Neural cell (in vitro differentiated cells): Measurements from ENCODE around the gene COL13A1. TPM values are rescaled to one million over a fixed set of nuclear protein-coding genes. Genes with fewer than 3 reads are reported as not detected.

Experiments used
- H2AFZ ChIP-seq: fragments of 200-600, 300-800 bp; sonication (generic), shearing (Covaris generic); 2 replicates; pipeline ENCODE4 v1.6.0; 2014; ENCODE audit warnings: low read depth, mild to moderate bottlenecking, antibody characterized with exemption, low read length, moderate library complexity
- H3F3A ChIP-seq: fragments of 200-600 bp; shearing (Covaris generic); 2 replicates; pipeline ENCODE4 v1.6.1; 2016; ENCODE audit warnings: mild to moderate bottlenecking, moderate library complexity, mixed read lengths, antibody characterized with exemption, low read length; ENCODE audit not compliant: insufficient read depth, poor library complexity, severe bottlenecking
- H3K27ac ChIP-seq: fragments of 200-600, 300-800 bp; sonication (generic), shearing (Covaris generic); 2 replicates; pipeline ENCODE4 v1.5.1; 2014; ENCODE audit warnings: mild to moderate bottlenecking, low read length, moderate library complexity
- H3K27me3 ChIP-seq: fragments of 300-800, 200-600 bp; sonication (generic), shearing (Covaris generic); 2 replicates; pipeline ENCODE4 v1.6.0; 2014; ENCODE audit warnings: mild to moderate bottlenecking, low read depth, low read length, moderate library complexity; ENCODE audit not compliant: insufficient read depth
- H3K36me3 ChIP-seq: fragments of 300-800, 200-600 bp; sonication (generic), shearing (Covaris generic); 2 replicates; pipeline ENCODE4 v1.5.1; 2014; ENCODE audit warnings: mild to moderate bottlenecking, antibody characterized with exemption, low read length, moderate library complexity; ENCODE audit not compliant: insufficient read depth
- H3K4me2 ChIP-seq: fragments of 300-800, 200-600 bp; sonication (generic), shearing (Covaris generic); 2 replicates; pipeline ENCODE4 v1.6.0; 2014; ENCODE audit warnings: mild to moderate bottlenecking, low read length
- H3K4me3 ChIP-seq: fragments of 300-800, 200-600 bp; sonication (generic), shearing (Covaris generic); 2 replicates; pipeline ENCODE4 v1.5.1; 2014; ENCODE audit warnings: mild to moderate bottlenecking, low read length, moderate library complexity
- H3K79me2 ChIP-seq: fragments of 200-600 bp; shearing (Covaris generic); replicated peaks from 2 replicates; pipeline ENCODE4 v1.6.0; 2014; ENCODE audit warnings: mild to moderate bottlenecking, low read length, moderate library complexity; ENCODE audit not compliant: insufficient read depth
- H3K9ac ChIP-seq: fragments of 300-800, 200-600 bp; sonication (generic), shearing (Covaris generic); 2 replicates; pipeline ENCODE4 v1.6.1; 2016; ENCODE audit warnings: mild to moderate bottlenecking, low read length, mixed read lengths
- H3K9me2 ChIP-seq: fragments of 200-600 bp; shearing (Covaris generic); 2 replicates; pipeline ENCODE4 v1.6.1; 2016; ENCODE audit warnings: mild to moderate bottlenecking, low read length, mixed read lengths; ENCODE audit not compliant: insufficient read depth
- H3K9me3 ChIP-seq: fragments of 200-600, 300-800 bp; sonication (generic), shearing (Covaris generic); 2 replicates; pipeline ENCODE4 v1.6.1; 2016; ENCODE audit warnings: mild to moderate bottlenecking, mixed run types, low read length, moderate library complexity, mixed read lengths
- H4K20me1 ChIP-seq: fragments of 200-600 bp; shearing (Covaris generic); 2 replicates; pipeline ENCODE4 v1.6.1; 2016; ENCODE audit warnings: mild to moderate bottlenecking, mixed run types; ENCODE audit not compliant: insufficient read depth
- EP300 ChIP-seq: fragments of 450-650 bp; conservative IDR thresholded peaks from 2 replicates; pipeline ENCODE4 v1.6.1; 2014; ENCODE audit warnings: antibody characterized with exemption, mild to moderate bottlenecking, moderate library complexity; ENCODE audit not compliant: poor library complexity, severe bottlenecking
- EZH2 ChIP-seq: fragments of 200-600, 300-800 bp; shearing (Covaris generic), sonication (generic); IDR thresholded peaks from 2 replicates; pipeline ENCODE4 v1.6.1; 2014; ENCODE audit warnings: antibody characterized with exemption, low read length, borderline replicate concordance, mild to moderate bottlenecking; ENCODE audit not compliant: insufficient read depth, poor library complexity, severe bottlenecking
- MXI1 ChIP-seq: fragments of 450-650 bp; conservative IDR thresholded peaks from 2 replicates; pipeline ENCODE4 v1.6.1; 2014; ENCODE audit warnings: antibody characterized with exemption, mild to moderate bottlenecking; ENCODE audit not compliant: poor library complexity, severe bottlenecking
- POLR2AphosphoS5 ChIP-seq: IDR thresholded peaks from 2 replicates; pipeline ENCODE4 v1.6.1; 2012
- RAD21 ChIP-seq: fragments of 450-650 bp; conservative IDR thresholded peaks from 2 replicates; pipeline ENCODE4 v1.6.1; 2014; ENCODE audit warnings: antibody characterized with exemption, mild to moderate bottlenecking, moderate library complexity
- SMC3 ChIP-seq: fragments of 450-650 bp; conservative IDR thresholded peaks from 2 replicates; pipeline ENCODE4 v1.6.1; 2014; ENCODE audit warnings: antibody characterized with exemption, mild to moderate bottlenecking, moderate library complexity; ENCODE audit not compliant: poor library complexity
- TAF1 ChIP-seq: IDR thresholded peaks from 2 replicates; pipeline ENCODE4 v1.6.1; 2012; ENCODE audit warnings: low read depth
- polyA plus RNA-seq: library from polyadenylated mRNA; depleted of rRNA; stranded (reverse); fragments of >200 nt; gene quantifications from 2 replicates; pipeline ENCODE4 v1.2.3, GENCODE V29; 2014
- TF ChIP-seq, protein P1 (sequence below): fragments of 450-650 bp; IDR thresholded peaks from 2 replicates; pipeline ENCODE4 v1.5.1; 2014; ENCODE audit warnings: antibody characterized with exemption, mild to moderate bottlenecking, moderate library complexity; ENCODE audit not compliant: poor library complexity, severe bottlenecking
- TF ChIP-seq, protein P2 (sequence below): IDR thresholded peaks from 2 replicates; pipeline ENCODE4 v1.6.1; 2012; ENCODE audit warnings: borderline replicate concordance

The COL13A1 gene
- polyA plus RNA-seq, 1 donor from 2014 or later, result 4.7 TPM

DNA sequence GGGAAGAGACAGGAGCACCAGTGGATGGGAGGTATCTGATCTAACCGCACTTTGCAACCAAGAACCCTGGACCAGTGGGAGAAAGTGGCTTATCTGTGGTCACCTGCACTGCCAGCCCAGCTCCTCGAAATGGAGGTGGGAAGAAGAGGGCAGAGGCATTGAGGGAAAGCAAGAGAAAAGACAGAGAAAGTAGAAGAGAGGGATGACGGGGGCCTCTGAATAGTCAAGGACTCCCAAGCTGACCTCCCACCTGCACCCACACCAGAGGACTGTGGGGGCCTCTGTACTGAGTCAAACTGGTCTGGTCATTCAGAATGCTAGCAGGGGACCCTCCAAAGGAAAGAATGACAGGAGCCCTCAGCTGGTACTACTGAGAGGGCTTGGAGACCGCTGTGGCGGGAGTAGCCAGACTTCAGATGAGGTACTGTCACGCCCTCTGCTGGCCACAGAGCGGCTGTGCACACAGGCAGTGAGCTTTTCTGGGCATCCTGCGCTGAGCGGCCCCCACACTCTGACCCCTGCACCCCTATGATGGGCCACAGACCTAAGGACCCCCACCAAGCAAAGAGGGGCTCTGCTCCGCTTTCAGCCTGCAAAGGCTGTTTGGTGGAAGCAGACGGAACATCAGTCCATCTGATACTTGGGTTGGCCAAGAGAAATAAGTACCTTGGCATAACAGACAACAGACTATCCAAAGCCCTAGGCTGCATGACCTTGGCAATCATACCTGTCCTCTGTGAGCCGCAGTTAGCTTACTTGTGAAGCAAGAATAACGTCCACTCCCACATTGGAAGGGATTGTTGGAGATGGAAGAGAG, 112.9 kb downstream of the COL13A1 start:
- H3K27ac ChIP-seq, result no peak overlapping the region

DNA sequence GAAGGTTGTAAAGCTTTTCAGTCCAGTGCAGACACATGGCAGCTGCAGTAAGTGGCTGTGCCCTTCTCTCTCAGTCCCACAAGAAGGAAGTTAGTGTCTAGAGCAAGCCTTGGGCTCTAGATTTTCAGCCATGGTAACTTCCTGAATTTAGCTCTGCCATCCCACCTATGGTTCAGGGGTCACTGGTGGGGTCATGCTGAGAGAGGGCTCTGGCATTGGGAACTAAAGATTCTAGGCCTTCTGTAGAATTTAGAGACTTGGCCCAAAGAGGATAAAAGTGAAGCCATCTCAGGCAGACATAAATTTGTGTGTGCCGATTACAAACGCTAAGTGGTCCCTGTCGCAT, 113.5 kb downstream of the COL13A1 start:
- no peaks in the 10 kb centered on the region for H3F3A ChIP-seq
- no peaks in the 10 kb centered on the region for H4K20me1 ChIP-seq
- no peak for TF ChIP-seq EP300
- no peak for TF ChIP-seq POLR2AphosphoS5
- TF ChIP-seq MXI1, result no peak
- TF ChIP-seq RAD21, result no peak
- no peaks in the 10 kb centered on the region for H3K36me3 ChIP-seq
- H3K4me3 ChIP-seq, result no peak overlapping the region
- H3K9me2 ChIP-seq, result no peaks in the 10 kb centered on the region
- no peaks in the 10 kb centered on the region for H3K27me3 ChIP-seq
- no peaks in the 10 kb centered on the region for H3K79me2 ChIP-seq
- no peak overlapping the region for H2AFZ ChIP-seq
- H3K27ac ChIP-seq, result no peak overlapping the region
- no peak overlapping the region for H3K4me2 ChIP-seq
- no peaks in the 10 kb centered on the region for H3K9me3 ChIP-seq
- no peak overlapping the region for H3K9ac ChIP-seq

More for the DNA sequence above, 112.9 kb downstream of the COL13A1 start:
- Histone ChIP-seq H4K20me1 (no peaks in the 10 kb centered on the region), H3K4me3 (no peak overlapping the region), H3K9ac (no peak overlapping the region), H3K4me2 (no peak overlapping the region), H3K27me3 (no peaks in the 10 kb centered on the region), H3F3A (no peaks in the 10 kb centered on the region), H3K9me3 (no peaks in the 10 kb centered on the region), H3K36me3 (no peaks in the 10 kb centered on the region), H2AFZ (no peak overlapping the region), H3K79me2 (no peaks in the 10 kb centered on the region), H3K9me2 (no peaks in the 10 kb centered on the region)
- TF ChIP-seq EP300 (no peak), POLR2AphosphoS5 (no peak), SMC3 (peak; percentile 97), RAD21 (peak; percentile 95)
- TF ChIP-seq, protein P1, sequence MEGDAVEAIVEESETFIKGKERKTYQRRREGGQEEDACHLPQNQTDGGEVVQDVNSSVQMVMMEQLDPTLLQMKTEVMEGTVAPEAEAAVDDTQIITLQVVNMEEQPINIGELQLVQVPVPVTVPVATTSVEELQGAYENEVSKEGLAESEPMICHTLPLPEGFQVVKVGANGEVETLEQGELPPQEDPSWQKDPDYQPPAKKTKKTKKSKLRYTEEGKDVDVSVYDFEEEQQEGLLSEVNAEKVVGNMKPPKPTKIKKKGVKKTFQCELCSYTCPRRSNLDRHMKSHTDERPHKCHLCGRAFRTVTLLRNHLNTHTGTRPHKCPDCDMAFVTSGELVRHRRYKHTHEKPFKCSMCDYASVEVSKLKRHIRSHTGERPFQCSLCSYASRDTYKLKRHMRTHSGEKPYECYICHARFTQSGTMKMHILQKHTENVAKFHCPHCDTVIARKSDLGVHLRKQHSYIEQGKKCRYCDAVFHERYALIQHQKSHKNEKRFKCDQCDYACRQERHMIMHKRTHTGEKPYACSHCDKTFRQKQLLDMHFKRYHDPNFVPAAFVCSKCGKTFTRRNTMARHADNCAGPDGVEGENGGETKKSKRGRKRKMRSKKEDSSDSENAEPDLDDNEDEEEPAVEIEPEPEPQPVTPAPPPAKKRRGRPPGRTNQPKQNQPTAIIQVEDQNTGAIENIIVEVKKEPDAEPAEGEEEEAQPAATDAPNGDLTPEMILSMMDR, result peak; percentile 96

DNA sequence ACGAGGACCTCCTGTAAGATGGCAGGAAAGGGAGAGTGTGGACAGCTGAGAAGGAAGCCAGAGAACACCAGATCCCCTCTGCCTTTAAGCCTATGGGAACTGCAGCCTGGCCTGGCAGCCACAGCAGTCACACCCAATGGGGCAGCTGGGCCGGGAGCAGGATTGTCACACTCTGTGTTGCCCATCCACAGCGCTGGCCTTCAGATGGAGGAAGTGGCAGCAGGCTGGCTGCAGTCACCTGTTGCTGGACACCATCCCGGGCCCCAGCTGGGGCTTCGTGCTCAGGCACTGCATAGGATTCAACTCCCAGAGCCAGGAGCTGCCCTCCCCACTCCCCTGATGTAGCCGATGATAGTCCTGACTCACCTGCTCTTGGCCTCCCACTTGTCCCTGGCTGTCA, 114.4 kb downstream of the COL13A1 start:
- Histone ChIP-seq H3K9ac (no peak overlapping the region), H4K20me1 (no peaks in the 10 kb centered on the region), H3K27ac (no peak overlapping the region), H3K9me3 (no peaks in the 10 kb centered on the region), H3K27me3 (no peaks in the 10 kb centered on the region), H3K4me3 (no peak overlapping the region), H3K9me2 (no peaks in the 10 kb centered on the region), H3K79me2 (no peaks in the 10 kb centered on the region), H2AFZ (no peak overlapping the region), H3K36me3 (no peaks in the 10 kb centered on the region), H3F3A (no peaks in the 10 kb centered on the region), H3K4me2 (no peak overlapping the region)
- TF ChIP-seq EP300 (no peak), POLR2AphosphoS5 (no peak), TAF1 (no peak), MXI1 (no peak), SMC3 (no peak), RAD21 (no peak), EZH2 (no peak)
- TF ChIP-seq, protein P1, result no peak
- TF ChIP-seq, protein P2, sequence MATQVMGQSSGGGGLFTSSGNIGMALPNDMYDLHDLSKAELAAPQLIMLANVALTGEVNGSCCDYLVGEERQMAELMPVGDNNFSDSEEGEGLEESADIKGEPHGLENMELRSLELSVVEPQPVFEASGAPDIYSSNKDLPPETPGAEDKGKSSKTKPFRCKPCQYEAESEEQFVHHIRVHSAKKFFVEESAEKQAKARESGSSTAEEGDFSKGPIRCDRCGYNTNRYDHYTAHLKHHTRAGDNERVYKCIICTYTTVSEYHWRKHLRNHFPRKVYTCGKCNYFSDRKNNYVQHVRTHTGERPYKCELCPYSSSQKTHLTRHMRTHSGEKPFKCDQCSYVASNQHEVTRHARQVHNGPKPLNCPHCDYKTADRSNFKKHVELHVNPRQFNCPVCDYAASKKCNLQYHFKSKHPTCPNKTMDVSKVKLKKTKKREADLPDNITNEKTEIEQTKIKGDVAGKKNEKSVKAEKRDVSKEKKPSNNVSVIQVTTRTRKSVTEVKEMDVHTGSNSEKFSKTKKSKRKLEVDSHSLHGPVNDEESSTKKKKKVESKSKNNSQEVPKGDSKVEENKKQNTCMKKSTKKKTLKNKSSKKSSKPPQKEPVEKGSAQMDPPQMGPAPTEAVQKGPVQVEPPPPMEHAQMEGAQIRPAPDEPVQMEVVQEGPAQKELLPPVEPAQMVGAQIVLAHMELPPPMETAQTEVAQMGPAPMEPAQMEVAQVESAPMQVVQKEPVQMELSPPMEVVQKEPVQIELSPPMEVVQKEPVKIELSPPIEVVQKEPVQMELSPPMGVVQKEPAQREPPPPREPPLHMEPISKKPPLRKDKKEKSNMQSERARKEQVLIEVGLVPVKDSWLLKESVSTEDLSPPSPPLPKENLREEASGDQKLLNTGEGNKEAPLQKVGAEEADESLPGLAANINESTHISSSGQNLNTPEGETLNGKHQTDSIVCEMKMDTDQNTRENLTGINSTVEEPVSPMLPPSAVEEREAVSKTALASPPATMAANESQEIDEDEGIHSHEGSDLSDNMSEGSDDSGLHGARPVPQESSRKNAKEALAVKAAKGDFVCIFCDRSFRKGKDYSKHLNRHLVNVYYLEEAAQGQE, result no peak
